ENCODE measurements around the gene FBXO21. TPM values are rescaled to one million over a fixed set of nuclear protein-coding genes. Genes with fewer than 3 reads are reported as not detected.

Gene FBXO21
- total RNA-seq, 4 donors from 2014 or later, result 38.4 to 54.4 (median 48.6) TPM

- Histone ChIP-seq H3K27ac (no peak overlapping the region), H3K4me1 (no peaks in the 10 kb centered on the region), H3K27me3 (no peaks in the 10 kb centered on the region), H3K9me3 (no peaks in the 10 kb centered on the region), H3K36me3 (peaks cover 6 to 100% (median 8%) of the 10 kb centered on the region in 3 donors), H3K4me3 (no peak overlapping the region)
- TF ChIP-seq POLR2A (IDR thresholded peaks at IDR 0.05) (no peak), CTCF (IDR thresholded peaks at IDR 0.05) (no peak)
- no peak for DNase-seq
- intact Hi-C loops (cut with DNase I), result no loop called here
- 89 to 97% methylated on average over 10 of the region's 10 CpGs for WGBS, 2 donors
Observed at GRCh38 chr12:117178301-117178700, 12.0 kb downstream of the FBXO21 start.

GRCh38 chr12:117172168-117172567 is 18.1 kb downstream of the FBXO21 start:
- Histone ChIP-seq H3K36me3 (peaks cover 6 to 100% (median 15%) of the 10 kb centered on the region in 3 donors), H3K4me3 (no peak overlapping the region), H3K9me3 (no peaks in the 10 kb centered on the region), H3K27ac (no peak overlapping the region), H3K4me1 (no peaks in the 10 kb centered on the region), H3K27me3 (no peaks in the 10 kb centered on the region)
- 97 to 100% methylated on average over 3 of the region's 3 CpGs for WGBS, 2 donors
- intact Hi-C loops (cut with DNase I), result no loop called here
- no peak for DNase-seq
- no peak for TF ChIP-seq CTCF (IDR thresholded peaks at IDR 0.05)
- TF ChIP-seq POLR2A (IDR thresholded peaks at IDR 0.05), result no peak

GRCh38 chr12:117171499-117172162 is 18.6 kb downstream of the FBXO21 start:
- H3K4me1 ChIP-seq, result no peaks in the 10 kb centered on the region
- DNase-seq, result no peak
- no peak overlapping the region for H3K27ac ChIP-seq
- TF ChIP-seq CTCF (IDR thresholded peaks at IDR 0.05) (no peak), POLR2A (IDR thresholded peaks at IDR 0.05) (no peak)
- H3K27me3 ChIP-seq, result no peaks in the 10 kb centered on the region
- intact Hi-C loops (cut with DNase I), result no loop called here
- WGBS, 2 donors, result 62 to 92% methylated on average over 2 of the region's 2 CpGs
- H3K4me3 ChIP-seq, result no peak overlapping the region
- peaks cover 6 to 100% (median 14%) of the 10 kb centered on the region in 3 donors for H3K36me3 ChIP-seq
- no peaks in the 10 kb centered on the region for H3K9me3 ChIP-seq

- intact Hi-C loops (cut with DNase I), result no loop called here
- DNase-seq, result no peak
- H3K27ac ChIP-seq, result no peak overlapping the region
- peaks cover 0 to 6% (median 0%) of the 10 kb centered on the region in 3 donors for H3K4me1 ChIP-seq
- no peaks in the 10 kb centered on the region for H3K27me3 ChIP-seq
- TF ChIP-seq POLR2A (IDR thresholded peaks at IDR 0.05), result no peak
- TF ChIP-seq CTCF (IDR thresholded peaks at IDR 0.05), result no peak
- no peaks in the 10 kb centered on the region for H3K9me3 ChIP-seq
- WGBS, 2 donors, result 91 to 97% methylated on average over 3 of the region's 3 CpGs
- H3K36me3 ChIP-seq, result peaks cover 6 to 100% (median 22%) of the 10 kb centered on the region in 3 donors
- no peak overlapping the region for H3K4me3 ChIP-seq
Observed at GRCh38 chr12:117169548-117169947, 20.7 kb downstream of the FBXO21 start.

- Histone ChIP-seq H3K27ac (no peak overlapping the region), H3K27me3 (no peaks in the 10 kb centered on the region), H3K9me3 (no peaks in the 10 kb centered on the region), H3K36me3 (peaks cover 5 to 100% (median 22%) of the 10 kb centered on the region in 3 donors), H3K4me3 (no peak overlapping the region), H3K4me1 (peaks cover 0 to 6% (median 0%) of the 10 kb centered on the region in 3 donors)
- TF ChIP-seq CTCF (IDR thresholded peaks at IDR 0.05), result no peak
- TF ChIP-seq POLR2A (IDR thresholded peaks at IDR 0.05), result no peak
- 96% methylated on average over 3 of the region's 3 CpGs for WGBS, 2 donors
- DNase-seq, result no peak
- intact Hi-C loops (cut with DNase I), result no loop called here
Observed at GRCh38 chr12:117168976-117169375, 21.3 kb downstream of the FBXO21 start.
